Adrenal gland (tissue), 5 donors: ENCODE data around the gene FXYD7.

Source experiments
- CTCF ChIP-seq, 6 experiments: fragments of 450-650 bp in 4 of 6; fragments of 200-600 bp in 2 of 6; sonication (generic) in 1 of 6; IDR thresholded peaks; 1 replicate in 5 of 6; 2 replicates in 1 of 6; pipeline versions ENCODE4 v1.5.1 to v1.8.0; 2016 to 2021; ENCODE audit warnings: antibody characterized with exemption in 6 of 6, mild to moderate bottlenecking in 2 of 6, moderate library complexity in 1 of 6
- POLR2A ChIP-seq, 2 donors: fragments of 450-650 bp; IDR thresholded peaks; one replicate each; pipeline ENCODE4 v1.6.1; 2017; ENCODE audit warnings: antibody characterized with exemption in 2 of 2, mild to moderate bottlenecking in 2 of 2, moderate library complexity in 1 of 2
- donor health status: DM: no; HTN: no; CAD: no.

GRCh38 chr19:35155981-35156672 lies 13.1 kb downstream of the FXYD7 start:
- TF ChIP-seq POLR2A (IDR thresholded peaks at IDR 0.05) (no peak), CTCF (IDR thresholded peaks at IDR 0.05) (no peak)
